WTC11 (cell line): ENCODE measurements around the gene SDHAF1. TPM values are rescaled to one million over a fixed set of nuclear protein-coding genes. Genes with fewer than 3 reads are reported as not detected.

Experiments used
- ATAC-seq: fragments of 200-7000 bp; cut with Tn5 transposase; 2 replicates; pipeline ENCODE4 v1.10.0; 2021; ENCODE audit warnings: mild to moderate bottlenecking, moderate library complexity
- CTCF ChIA-PET: fragments of 300-600 bp; sonication (Branson Sonifier 250); formaldehyde crosslinking; loops from one replicate; lab custom pipeline; 2021; ENCODE audit warnings: antibody characterized with exemption; lab: Charles Lee
- POLR2A ChIA-PET: fragments of 350-600 bp; sonication (Branson Sonifier 250); formaldehyde crosslinking; loops from one replicate; lab custom pipeline; 2021; ENCODE audit warnings: antibody characterized with exemption; lab: Charles Lee
- DNase-seq: peaks from one replicate; pipeline ENCODE4 v3.0.0; 2021; ENCODE audit warnings: low spot score
- H3K27ac Mint-ChIP-seq: 2 replicates; pipeline ENCODE4 v1.8.0; 2021; ENCODE audit warnings: mixed read lengths
- H3K27me3 Mint-ChIP-seq: 2 replicates; pipeline ENCODE4 v1.8.0; 2021; ENCODE audit warnings: low read depth, mild to moderate bottlenecking, moderate library complexity, mixed read lengths
- H3K36me3 Mint-ChIP-seq: 2 replicates; pipeline ENCODE4 v1.8.0; 2021; ENCODE audit warnings: mixed read lengths
- H3K4me1 Mint-ChIP-seq: 2 replicates; pipeline ENCODE4 v1.8.0; 2022; ENCODE audit warnings: mixed read lengths
- H3K4me3 Mint-ChIP-seq: 2 replicates; pipeline ENCODE4 v1.8.0; 2021; ENCODE audit warnings: mild to moderate bottlenecking, moderate library complexity, mixed read lengths
- H3K9me3 Mint-ChIP-seq: 2 replicates; pipeline ENCODE4 v1.8.0; 2021; ENCODE audit warnings: mixed read lengths
- AFF4 ChIP-seq: sonication (generic); formaldehyde crosslinking; IDR thresholded peaks from 2 replicates; pipeline ENCODE4 v1.8.1; 2023; ENCODE audit warnings: mild to moderate bottlenecking, missing genetic modification reagents, borderline replicate concordance
- CREM ChIP-seq: sonication (generic); formaldehyde crosslinking; IDR thresholded peaks from 2 replicates; pipeline ENCODE4 v1.8.1; 2022; ENCODE audit warnings: mild to moderate bottlenecking, missing genetic modification reagents, moderate library complexity
- CTCF ChIP-seq: fragments of 200-600 bp; IDR thresholded peaks from 2 replicates; pipeline ENCODE4 v1.8.0; 2022; ENCODE audit warnings: antibody characterized with exemption
- E2F1 ChIP-seq: sonication (generic); formaldehyde crosslinking; IDR thresholded peaks from 2 replicates; pipeline ENCODE4 v1.8.0; 2022; ENCODE audit warnings: mild to moderate bottlenecking, missing genetic modification reagents
- FOXK1 ChIP-seq: sonication (generic); formaldehyde crosslinking; IDR thresholded peaks from 2 replicates; pipeline ENCODE4 v1.8.0; 2022; ENCODE audit warnings: mild to moderate bottlenecking, moderate library complexity, missing genetic modification reagents
- FOXP4 ChIP-seq: sonication (generic); formaldehyde crosslinking; IDR thresholded peaks from 2 replicates; pipeline ENCODE4 v1.8.0; 2022; ENCODE audit warnings: mild to moderate bottlenecking, missing genetic modification reagents
- HMGA2 ChIP-seq: fragments of 250-450 bp; sonication (Bioruptor Pico); IDR thresholded peaks from 2 replicates; pipeline ENCODE4 v1.4.0; 2021; ENCODE audit warnings: mild to moderate bottlenecking, moderate library complexity
- MAX ChIP-seq: sonication (generic); formaldehyde crosslinking; IDR thresholded peaks from 2 replicates; pipeline ENCODE4 v1.8.0; 2022; ENCODE audit warnings: mild to moderate bottlenecking, missing genetic modification reagents
- PRDM15 ChIP-seq: sonication (generic); formaldehyde crosslinking; IDR thresholded peaks from 2 replicates; pipeline ENCODE4 v1.8.0; 2022; ENCODE audit warnings: missing genetic modification reagents
- PREB ChIP-seq: sonication (generic); formaldehyde crosslinking; IDR thresholded peaks from 2 replicates; pipeline ENCODE4 v1.8.1; 2022; ENCODE audit warnings: mild to moderate bottlenecking, missing genetic modification reagents, moderate library complexity, borderline replicate concordance
- SMAD3 ChIP-seq: sonication (generic); formaldehyde crosslinking; IDR thresholded peaks from 2 replicates; pipeline ENCODE4 v1.8.0; 2022; ENCODE audit warnings: missing genetic modification reagents, mild to moderate bottlenecking, borderline replicate concordance
- ZNF396 ChIP-seq: fragments of 250-450 bp; sonication (Bioruptor Pico); IDR thresholded peaks from 2 replicates; pipeline ENCODE4 v1.8.0; 2021; ENCODE audit warnings: mild to moderate bottlenecking, moderate library complexity, borderline replicate concordance
- ZNF671 ChIP-seq: fragments of 250-450 bp; sonication (Bioruptor Pico); IDR thresholded peaks from 2 replicates; pipeline ENCODE4 v1.8.0; 2021; ENCODE audit warnings: mild to moderate bottlenecking
- total RNA-seq: library from RNA; stranded (reverse); gene quantifications from 3 replicates; pipeline ENCODE4 v1.2.3, GENCODE V29; 2021

SDHAF1 gene
- total RNA-seq, 1 experiment from 2014 or later: 20.8 TPM

- TF ChIP-seq E2F1 (CRISPR knock-in tag): no peak
- TF ChIP-seq, all 79 proteins: peak for 0
These were observed 6.6 kb downstream of the SDHAF1 start (continued) for GRCh38 chr19:36001605-36002004.

GRCh38 chr19:36003284-36003683 is 8.3 kb downstream of the SDHAF1 start:
- no peaks in the 10 kb centered on the region for H3K27me3 Mint-ChIP-seq
- DNase-seq (no peak), ATAC-seq (no peak)
- CTCF ChIA-PET: no interaction called here
- no peak for TF ChIP-seq PRDM15 (CRISPR knock-in tag)
- no peak for TF ChIP-seq SMAD3
- TF ChIP-seq CTCF: no peak
- no peak for TF ChIP-seq FOXP4 (CRISPR knock-in tag)
- H3K27ac Mint-ChIP-seq: no peak overlapping the region
- no peaks in the 10 kb centered on the region for H3K9me3 Mint-ChIP-seq
- no peak overlapping the region for H3K4me3 Mint-ChIP-seq
- H3K36me3 Mint-ChIP-seq: peaks cover 20% of the 10 kb centered on the region
- POLR2A ChIA-PET: no interaction called here
- H3K4me1 Mint-ChIP-seq: peaks cover 4% of the 10 kb centered on the region

GRCh38 chr19:36006955-36007354 is 12.0 kb downstream of the SDHAF1 start:
- peak overlapping the region; percentile 47 for H3K4me3 Mint-ChIP-seq
- CTCF ChIA-PET: interaction anchor here (0.9 to 1.3 kb wide), 2 partner anchors 11 to 13 kb away, joined by 3 read pairs; partner anchors contain the start of gene SDHAF1
- no peak for TF ChIP-seq MAX
- no peak for TF ChIP-seq CREM (CRISPR knock-in tag)
- TF ChIP-seq CTCF: no peak
- no peak for TF ChIP-seq AFF4 (CRISPR knock-in tag)
- TF ChIP-seq HMGA2: no peak
- no peak for TF ChIP-seq ZNF671 (CRISPR knock-in tag)
- TF ChIP-seq PREB (CRISPR knock-in tag): no peak
- TF ChIP-seq FOXK1: no peak
- no peak for TF ChIP-seq ZNF396 (CRISPR knock-in tag)

More at GRCh38 chr19:36006955-36007354, 12.0 kb downstream of the SDHAF1 start:
- Mint-ChIP-seq H3K27ac (no peak overlapping the region), H3K4me1 (peaks cover 17% of the 10 kb centered on the region), H3K36me3 (peaks cover 22% of the 10 kb centered on the region), H3K9me3 (no peaks in the 10 kb centered on the region), H3K27me3 (peaks cover 9% of the 10 kb centered on the region)
- ATAC-seq (no peak), DNase-seq (no peak)
- POLR2A ChIA-PET: no interaction called here
